Esophagus squamous epithelium (tissue), 5 donors: ENCODE measurements around the gene THSD7A. TPM values are rescaled to one million over a fixed set of nuclear protein-coding genes. Genes with fewer than 3 reads are reported as not detected.

Experiments
- DNase-seq: peaks from one replicate; lab custom pipeline; 2025; lab: John Stamatoyannopoulos, UW
- H3K27ac ChIP-seq, 4 donors: fragments of 200-600 bp; sonication (generic); one replicate each; pipeline ENCODE4 v1.5.1; 2016 to 2019; ENCODE audit warnings: mild to moderate bottlenecking in 1 of 4
- H3K27me3 ChIP-seq, 4 donors: fragments of 200-600 bp; sonication (generic); 1 replicate in 3 of 4; 2 replicates in 1 of 4; pipeline versions ENCODE4 v1.5.1 to v1.6.0; 2017 to 2021; ENCODE audit warnings: antibody characterized with exemption in 1 of 4
- H3K36me3 ChIP-seq, 3 donors: fragments of 200-600 bp; sonication (generic); one replicate each; pipeline ENCODE4 v1.5.1; 2016 to 2019
- H3K4me1 ChIP-seq, 3 donors: fragments of 200-600 bp; sonication (generic); one replicate each; pipeline ENCODE4 v1.5.1; 2017 to 2019
- H3K4me3 ChIP-seq, 4 donors: fragments of 200-600 bp; sonication (generic); 1 replicate in 3 of 4; 2 replicates in 1 of 4; pipeline ENCODE4 v1.5.1; 2016 to 2019; ENCODE audit warnings: mild to moderate bottlenecking in 2 of 4, moderate library complexity in 1 of 4
- H3K9me3 ChIP-seq, 3 donors: fragments of 200-600 bp; sonication (generic); one replicate each; pipeline ENCODE4 v1.5.1; 2016 to 2019
- POLR2A ChIP-seq, 4 donors: fragments of 450-650 bp; IDR thresholded peaks; one replicate each; pipeline ENCODE4 v1.6.1; 2017; ENCODE audit warnings: antibody characterized with exemption in 4 of 4, mild to moderate bottlenecking in 4 of 4, moderate library complexity in 3 of 4
- WGBS, 2 donors: methylation state at CpG; one replicate each; pipeline ENCODE4 v1.1.5; 2018; 5-methylcytosine and 5-hydroxymethylcytosine counted together
- intact Hi-C: fragments of 100-400 bp; cut with DNase I; formaldehyde crosslinking; loops from one replicate; pipeline ENCODE4 v1.15.0; 2022
- total RNA-seq, 4 donors: library from RNA; depleted of rRNA; stranded (reverse); fragments of >200 nt; gene quantifications; one replicate each; pipeline ENCODE4 v1.1.0, GENCODE V29; 2016
- TF ChIP-seq, protein P1 (sequence below), 6 experiments: fragments of 450-650 bp in 4 of 6; fragments of 200-600 bp in 2 of 6; sonication (generic) in 2 of 6; IDR thresholded peaks; one replicate each; pipeline ENCODE4 v1.5.1; 2016 to 2019; ENCODE audit warnings: antibody characterized with exemption in 6 of 6, mild to moderate bottlenecking in 4 of 6, moderate library complexity in 4 of 6
- donor health status: DM: yes; HTN: yes; CAD: no.

THSD7A gene
- total RNA-seq, 4 donors from 2014 or later: 0.57 to 2.5 (median 1.4) TPM; not detected in 1

DNA sequence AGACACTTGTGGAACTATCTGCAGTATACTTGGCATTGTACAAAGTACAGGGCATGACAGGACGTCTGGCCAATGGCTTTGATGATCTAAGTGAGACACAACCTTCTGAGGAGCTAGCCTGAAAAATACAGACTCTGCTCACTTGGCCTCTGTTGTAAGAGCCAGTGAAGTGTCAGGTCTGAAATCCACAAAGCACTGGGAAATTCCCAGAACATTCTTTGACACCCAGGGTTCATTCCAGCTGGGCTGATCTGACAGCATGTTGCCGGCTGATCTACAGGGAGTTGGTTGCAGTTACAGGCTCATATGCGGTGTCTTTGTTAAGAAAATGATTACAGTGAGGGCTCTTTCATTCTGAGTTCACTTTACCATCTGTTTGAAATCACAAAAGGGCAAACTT lies 503.7 kb downstream of the THSD7A start:
- Histone ChIP-seq H3K9me3 (no peaks in the 10 kb centered on the region), H3K27me3 (no peaks in the 10 kb centered on the region), H3K36me3 (no peaks in the 10 kb centered on the region), H3K27ac (no peak overlapping the region), H3K4me1 (no peaks in the 10 kb centered on the region), H3K4me3 (no peak overlapping the region)
- intact Hi-C loops: no loop called here
- TF ChIP-seq, protein P1, sequence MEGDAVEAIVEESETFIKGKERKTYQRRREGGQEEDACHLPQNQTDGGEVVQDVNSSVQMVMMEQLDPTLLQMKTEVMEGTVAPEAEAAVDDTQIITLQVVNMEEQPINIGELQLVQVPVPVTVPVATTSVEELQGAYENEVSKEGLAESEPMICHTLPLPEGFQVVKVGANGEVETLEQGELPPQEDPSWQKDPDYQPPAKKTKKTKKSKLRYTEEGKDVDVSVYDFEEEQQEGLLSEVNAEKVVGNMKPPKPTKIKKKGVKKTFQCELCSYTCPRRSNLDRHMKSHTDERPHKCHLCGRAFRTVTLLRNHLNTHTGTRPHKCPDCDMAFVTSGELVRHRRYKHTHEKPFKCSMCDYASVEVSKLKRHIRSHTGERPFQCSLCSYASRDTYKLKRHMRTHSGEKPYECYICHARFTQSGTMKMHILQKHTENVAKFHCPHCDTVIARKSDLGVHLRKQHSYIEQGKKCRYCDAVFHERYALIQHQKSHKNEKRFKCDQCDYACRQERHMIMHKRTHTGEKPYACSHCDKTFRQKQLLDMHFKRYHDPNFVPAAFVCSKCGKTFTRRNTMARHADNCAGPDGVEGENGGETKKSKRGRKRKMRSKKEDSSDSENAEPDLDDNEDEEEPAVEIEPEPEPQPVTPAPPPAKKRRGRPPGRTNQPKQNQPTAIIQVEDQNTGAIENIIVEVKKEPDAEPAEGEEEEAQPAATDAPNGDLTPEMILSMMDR (IDR thresholded peaks at IDR 0.05): no peak
- TF ChIP-seq POLR2A (IDR thresholded peaks at IDR 0.05): no peak
- WGBS, 2 donors: 26 to 28% methylated on average over 3 of the region's 3 CpGs
- no peak for DNase-seq

DNA sequence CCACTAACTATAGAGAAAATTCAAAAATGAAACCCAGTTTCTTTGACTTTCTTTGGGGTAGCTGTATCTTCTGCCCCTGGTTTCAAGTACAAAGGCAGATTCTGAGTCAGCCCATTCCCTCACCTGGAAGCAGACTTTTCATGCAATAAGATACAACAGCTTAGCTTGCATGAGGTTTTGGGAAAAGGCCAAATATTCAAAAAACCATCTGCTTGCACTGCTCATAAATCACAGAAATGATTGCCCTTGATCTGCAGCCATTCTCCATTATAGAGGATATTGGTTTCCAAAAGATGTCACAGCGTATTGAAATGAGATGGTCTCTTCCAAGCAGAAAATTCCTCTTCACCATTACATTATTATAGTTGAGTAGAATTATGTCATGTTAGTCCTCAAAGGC lies 504.4 kb downstream of the THSD7A start:
- 67 to 100% methylated on average over 1 of the region's 1 CpG for WGBS, 2 donors
- intact Hi-C loops: no loop called here

More for the DNA sequence above, 504.4 kb downstream of the THSD7A start:
- Histone ChIP-seq H3K36me3 (no peaks in the 10 kb centered on the region), H3K4me3 (no peak overlapping the region), H3K9me3 (no peaks in the 10 kb centered on the region), H3K27ac (no peak overlapping the region), H3K27me3 (no peaks in the 10 kb centered on the region), H3K4me1 (no peaks in the 10 kb centered on the region)
- TF ChIP-seq POLR2A (IDR thresholded peaks at IDR 0.05): no peak
- TF ChIP-seq, protein P1 (IDR thresholded peaks at IDR 0.05): no peak
- DNase-seq: no peak
